ENCODE results near the gene GHR. TPM values are rescaled to one million over a fixed set of nuclear protein-coding genes. Genes with fewer than 3 reads are reported as not detected.

Gene GHR
- not detected for total RNA-seq

DNA sequence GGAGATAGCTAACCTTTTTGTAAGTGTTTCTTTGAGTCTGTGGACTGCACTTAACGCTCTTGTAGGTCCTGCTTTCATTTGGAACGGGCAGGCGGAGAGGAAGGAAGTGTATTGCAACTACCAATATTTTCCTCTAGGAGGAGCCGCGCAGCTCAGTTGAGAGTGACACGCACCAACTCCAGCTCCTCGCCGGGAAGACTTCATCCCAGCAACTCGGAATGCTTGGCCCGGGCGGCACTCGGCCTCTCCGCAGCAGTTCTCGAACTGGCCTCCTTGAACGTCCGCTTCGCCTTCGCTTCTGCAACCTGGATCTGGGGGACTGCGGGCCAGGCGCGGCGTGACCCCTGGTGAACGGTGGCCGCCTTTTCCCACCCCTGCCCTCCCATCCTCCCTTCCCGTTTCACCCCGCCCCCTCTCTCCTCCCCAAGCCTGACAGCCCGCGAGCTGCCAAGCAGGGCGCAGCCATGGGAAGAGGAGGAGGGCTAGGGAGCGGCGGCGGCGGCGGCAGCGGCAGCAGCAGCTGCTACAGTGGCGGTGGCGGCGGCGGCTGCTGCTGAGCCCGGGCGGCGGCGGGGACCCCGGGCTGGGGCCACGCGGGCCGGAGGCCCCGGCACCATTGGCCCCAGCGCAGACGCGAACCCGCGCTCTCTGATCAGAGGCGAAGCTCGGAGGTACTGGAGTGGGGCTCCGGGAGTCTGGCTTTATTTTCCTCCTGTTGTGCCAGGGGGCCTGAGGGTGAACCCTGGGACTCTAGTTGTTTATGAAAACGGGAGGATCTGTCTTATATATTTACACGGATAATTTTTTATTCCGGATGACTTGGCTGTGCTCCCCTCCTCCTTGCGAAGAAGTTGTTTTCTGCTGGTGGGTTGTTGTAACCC lies at the start of gene GHR:
Gene GHR (plus strand): TSS at position 155 of the 881 bp plus-strand sequence. CDS start 142,436 bp downstream, outside the sequence.

DNA sequence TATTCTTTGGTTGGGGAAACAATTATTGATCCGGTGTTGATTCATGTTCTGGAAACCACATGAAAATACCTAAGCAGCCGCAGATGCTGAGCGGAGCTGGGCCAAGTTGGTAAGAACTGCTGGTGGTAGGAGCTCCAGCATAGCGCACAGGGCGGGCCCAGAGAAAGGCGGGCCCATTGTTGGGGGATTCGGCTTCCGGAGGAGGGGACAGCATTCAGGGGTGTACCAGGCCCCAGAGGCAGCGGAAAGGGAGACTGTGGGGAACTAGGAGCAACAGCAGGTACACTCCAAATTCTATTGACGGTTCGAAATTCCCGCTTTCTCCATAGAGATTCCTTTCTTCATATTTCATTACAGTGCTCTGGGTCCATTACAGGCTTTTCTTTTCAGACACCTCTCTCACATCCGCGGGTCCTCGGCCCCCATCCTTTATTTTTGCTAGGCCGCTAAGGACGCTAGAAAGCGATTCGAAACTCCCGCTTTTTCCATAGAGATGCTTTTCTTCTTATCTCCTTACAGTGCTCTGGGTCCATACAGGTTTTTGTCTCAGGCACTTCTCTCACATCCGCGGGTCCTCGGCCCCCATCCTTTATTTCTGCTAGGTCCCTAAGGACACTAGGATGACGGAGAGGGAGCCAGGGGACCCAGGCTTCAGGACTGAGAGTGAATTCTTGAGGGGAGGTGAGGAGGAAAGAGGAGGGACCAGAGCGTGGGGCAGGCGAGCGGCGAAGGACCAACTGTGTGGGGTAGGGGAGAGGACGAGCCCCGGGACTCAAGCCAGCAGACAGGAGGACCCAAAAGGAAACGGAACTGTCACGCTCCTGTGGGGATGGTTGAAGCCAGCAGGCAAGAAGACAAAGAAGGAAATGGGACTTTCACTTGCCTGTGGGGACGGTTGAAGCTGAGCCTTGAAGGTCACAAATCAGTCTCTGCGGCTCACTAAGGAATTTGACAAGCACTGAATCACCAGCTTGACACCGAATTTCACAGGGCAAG lies 333.7 kb downstream of the GHR start, which contains the start of gene CCDC152:
Gene CCDC152 (plus strand): TSS at position 213 of the 996 bp plus-strand sequence. CDS start 2,304 bp downstream, outside the sequence.

